GM12892 (cell line): Measurements from ENCODE around the gene PRKN.
"Not testable (repeated sequence)": the region's sequence is repeated elsewhere in the genome, so short reads cannot be mapped to it uniquely, and the experiment has no call there.

ENCODE experiments used
- DNase-seq: peaks from one replicate; pipeline ENCODE4 v3.0.0; 2011; ENCODE audit not compliant: insufficient read length
- FAIRE-seq: peaks from 2 replicates; lab custom pipeline; 2011; peaks lifted over from hg19 to GRCh38; lab: Jason Lieb, UNC
- POLR2A ChIP-seq: IDR thresholded peaks from 2 replicates; pipeline ENCODE4 v1.6.1; 2011; ENCODE audit warnings: low read depth, low read length, control low read depth
- POLR2AphosphoS5 ChIP-seq: IDR thresholded peaks from 2 replicates; pipeline ENCODE4 v1.6.1; 2011; ENCODE audit warnings: low read depth, low read length, control low read depth
- TAF1 ChIP-seq: IDR thresholded peaks from 2 replicates; pipeline ENCODE4 v1.6.1; 2011; ENCODE audit warnings: low read depth, mild to moderate bottlenecking, control low read depth, low read length, borderline replicate concordance

Gene PRKN

DNA sequence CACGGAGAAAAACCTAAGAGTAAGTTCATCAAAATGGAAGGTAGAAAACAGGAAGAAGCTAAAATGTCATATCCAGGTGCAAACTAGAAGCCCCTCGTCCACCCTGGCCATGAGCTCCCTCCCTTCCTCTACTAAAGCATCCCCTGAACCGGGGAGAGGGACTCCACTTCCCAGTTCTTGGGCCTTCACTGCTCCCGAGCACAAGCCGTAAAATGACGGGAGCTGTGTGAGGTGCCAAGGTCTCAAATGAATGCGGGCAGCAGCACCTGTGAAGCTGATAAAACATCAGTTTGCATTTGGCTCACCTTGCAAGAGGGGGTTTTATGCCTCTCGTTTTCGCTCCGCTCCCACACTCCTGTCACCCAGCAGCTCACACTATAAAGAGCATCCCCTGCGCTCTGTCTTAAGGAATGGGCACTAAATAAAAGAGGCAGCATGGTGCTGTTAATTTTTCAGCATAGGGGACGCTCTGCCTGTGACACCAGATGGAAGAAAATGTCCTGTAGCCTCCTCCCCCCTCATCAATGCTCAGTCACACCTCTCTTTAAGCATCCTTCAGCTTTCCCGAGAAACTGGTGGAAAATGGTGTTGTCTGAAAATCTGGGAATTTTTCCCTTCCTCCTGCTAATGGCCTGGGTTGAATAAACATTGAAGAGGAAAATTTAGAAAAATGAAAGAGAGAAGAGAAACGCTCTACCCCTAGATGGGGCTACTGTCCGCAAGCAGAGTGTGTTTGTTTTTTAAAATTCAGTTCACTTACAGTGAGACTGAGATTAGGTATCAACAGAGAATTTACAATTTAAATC lies 890.7 kb downstream of the PRKN start:
- TF ChIP-seq POLR2A (no peak), TAF1 (no peak), POLR2AphosphoS5 (no peak)
- FAIRE-seq (no peak), DNase-seq (no peak)

DNA sequence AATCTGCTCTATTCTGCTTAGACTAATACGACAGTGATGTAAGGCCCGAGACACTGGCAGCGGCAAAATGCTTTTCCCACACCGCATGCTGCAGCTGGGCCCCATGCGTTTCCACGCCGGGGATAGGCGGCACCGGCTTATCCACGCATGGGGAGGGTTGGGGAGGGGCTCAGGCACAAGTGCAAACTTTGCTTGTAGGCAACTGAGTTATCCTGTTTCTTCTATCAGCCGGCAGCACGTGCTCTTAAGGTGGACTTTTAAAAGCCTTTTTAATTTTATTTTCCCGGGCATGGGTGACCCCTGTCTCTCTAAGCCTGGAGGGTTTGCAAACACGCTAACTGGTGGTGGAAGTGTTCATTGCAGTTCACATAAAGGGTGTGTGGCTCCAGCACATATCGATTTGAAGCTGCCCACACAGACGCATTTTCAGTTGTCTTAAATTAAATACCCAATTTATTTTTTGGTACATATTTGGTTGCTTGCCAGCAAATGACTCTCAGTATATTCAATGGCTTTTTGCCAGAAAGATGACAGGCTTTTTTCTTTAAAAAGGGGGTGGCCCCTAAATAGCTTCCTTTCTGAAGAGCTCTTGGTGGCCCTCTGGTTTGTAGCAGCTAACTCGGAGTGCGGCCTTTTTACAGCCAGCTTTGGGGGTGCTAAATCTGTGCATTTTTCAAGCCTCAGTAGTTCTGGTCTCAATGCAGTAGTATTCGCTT lies 891.9 kb downstream of the PRKN start:
- FAIRE-seq, result no peak
- TF ChIP-seq TAF1 (no peak), POLR2A (no peak), POLR2AphosphoS5 (no peak)
- no peak for DNase-seq

DNA sequence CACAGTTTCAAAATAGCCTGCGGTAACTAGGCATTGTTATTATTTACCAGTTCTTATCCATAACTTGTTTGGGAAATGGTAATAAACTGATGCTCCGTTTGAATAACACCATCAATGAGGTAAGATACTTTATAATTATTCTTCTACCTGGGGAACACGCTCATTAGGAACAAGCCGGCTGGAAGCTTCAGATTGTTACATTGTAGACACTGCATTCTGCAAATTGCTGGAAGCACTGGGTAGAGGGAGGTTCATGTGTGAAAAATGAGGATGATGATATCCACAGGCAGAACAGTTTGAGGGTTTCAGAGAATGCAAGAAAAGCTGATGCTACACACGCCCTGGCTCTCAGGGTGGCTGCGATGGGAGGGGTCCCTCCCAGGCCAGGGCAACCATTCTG lies 893.1 kb downstream of the PRKN start:
- no peak for FAIRE-seq
- DNase-seq, result no peak

DNA sequence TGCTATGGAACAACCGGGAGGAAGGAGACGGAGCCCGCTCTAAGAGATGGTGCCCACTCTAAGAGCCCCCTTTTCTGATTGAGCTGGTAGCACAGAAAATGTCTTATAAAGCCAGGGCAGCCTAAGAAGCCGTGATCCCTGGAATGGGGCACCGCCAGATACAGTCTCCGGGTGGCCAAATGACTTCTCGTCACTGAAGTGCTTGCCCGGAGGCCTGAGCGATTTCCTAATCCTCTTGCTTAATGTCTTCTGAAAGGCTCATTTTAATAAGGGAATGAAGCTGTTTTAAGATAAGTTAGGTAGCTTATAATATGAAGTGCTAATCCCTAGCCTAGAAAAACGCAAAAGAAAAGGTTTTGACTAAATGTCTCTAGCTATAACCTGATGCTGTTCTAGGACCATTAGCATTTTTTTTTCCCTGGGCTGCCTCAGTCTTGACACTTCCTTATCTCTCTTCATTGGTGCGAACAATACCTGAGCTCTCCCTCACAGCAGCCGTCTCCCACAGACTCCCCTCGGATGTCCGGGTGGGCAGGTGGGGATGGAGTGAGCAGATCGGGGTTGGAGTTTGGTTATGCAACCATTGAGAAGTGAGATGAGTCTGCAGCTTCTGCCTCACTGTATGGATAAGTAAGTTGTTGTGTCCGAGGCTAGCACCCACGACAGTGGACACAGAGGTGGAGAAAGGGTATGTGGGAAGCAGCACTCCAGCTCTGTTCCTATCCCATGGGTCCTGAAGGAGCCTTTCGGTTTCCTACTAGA lies 894.3 kb downstream of the PRKN start:
- FAIRE-seq (no peak), DNase-seq (no peak)
- no peak for TF ChIP-seq TAF1
- TF ChIP-seq POLR2A, result no peak
- no peak for TF ChIP-seq POLR2AphosphoS5

More for the DNA sequence above, 893.1 kb downstream of the PRKN start:
- TF ChIP-seq POLR2A, result no peak
- TF ChIP-seq POLR2AphosphoS5, result no peak
- no peak for TF ChIP-seq TAF1

DNA sequence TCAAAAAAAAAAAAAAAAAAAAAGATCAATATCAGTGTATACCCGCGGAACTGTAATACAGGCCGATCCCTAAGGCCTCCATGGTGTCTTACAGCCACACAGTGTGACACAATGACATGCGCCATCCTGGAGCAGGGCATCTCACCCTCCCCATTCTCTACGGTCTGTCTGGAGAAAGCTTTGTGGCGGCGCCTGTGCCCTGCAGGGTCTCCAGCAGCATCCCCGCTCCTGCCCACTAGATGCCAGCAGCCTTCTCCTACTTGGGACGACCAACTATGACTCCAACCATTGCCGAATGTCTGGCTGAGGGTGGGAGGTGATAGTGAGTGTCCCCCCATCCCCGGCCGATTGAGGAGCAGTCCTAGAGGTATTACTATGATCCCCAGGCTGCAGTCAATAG lies 894.9 kb downstream of the PRKN start:
- TF ChIP-seq POLR2AphosphoS5 (no peak), POLR2A (no peak), TAF1 (no peak)
- FAIRE-seq, result no peak
- DNase-seq, result no peak

DNA sequence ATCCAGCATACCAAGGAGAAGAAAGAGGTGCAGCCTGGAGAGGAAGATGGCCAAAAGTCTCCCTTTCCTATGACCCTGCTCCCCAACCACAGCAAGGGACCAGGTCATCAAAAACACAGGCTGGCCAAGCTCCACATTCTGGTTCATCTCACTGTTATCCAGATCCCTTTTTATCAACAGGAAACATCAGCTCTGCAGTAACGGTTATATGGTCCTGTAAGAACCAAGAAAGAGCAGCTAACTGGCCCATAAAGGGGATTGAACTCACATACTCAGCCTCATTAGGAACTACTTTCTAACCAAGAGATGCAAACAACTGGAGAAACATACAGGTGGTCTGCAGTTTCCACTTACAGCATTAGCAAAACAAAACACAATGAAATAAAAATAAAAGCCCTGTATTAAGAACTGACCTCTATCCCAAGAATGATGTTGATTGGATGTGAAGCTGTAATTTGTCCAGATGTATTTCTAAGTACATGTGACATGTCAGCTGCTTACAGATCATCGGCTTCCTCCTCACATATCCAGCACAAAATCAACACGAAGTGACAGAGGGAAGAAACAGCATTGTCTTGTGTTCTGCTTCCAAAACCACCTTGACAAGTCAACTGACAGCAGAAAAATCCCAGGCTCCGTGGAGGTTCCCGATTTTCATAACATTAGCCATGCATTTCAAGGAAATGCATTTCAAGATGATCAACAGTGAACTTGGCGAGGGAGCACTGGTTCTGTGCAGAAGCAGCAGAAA lies 896.5 kb downstream of the PRKN start:
- no peak for FAIRE-seq
- DNase-seq, result no peak
- TF ChIP-seq TAF1 (no peak), POLR2A (no peak), POLR2AphosphoS5 (no peak)

DNA sequence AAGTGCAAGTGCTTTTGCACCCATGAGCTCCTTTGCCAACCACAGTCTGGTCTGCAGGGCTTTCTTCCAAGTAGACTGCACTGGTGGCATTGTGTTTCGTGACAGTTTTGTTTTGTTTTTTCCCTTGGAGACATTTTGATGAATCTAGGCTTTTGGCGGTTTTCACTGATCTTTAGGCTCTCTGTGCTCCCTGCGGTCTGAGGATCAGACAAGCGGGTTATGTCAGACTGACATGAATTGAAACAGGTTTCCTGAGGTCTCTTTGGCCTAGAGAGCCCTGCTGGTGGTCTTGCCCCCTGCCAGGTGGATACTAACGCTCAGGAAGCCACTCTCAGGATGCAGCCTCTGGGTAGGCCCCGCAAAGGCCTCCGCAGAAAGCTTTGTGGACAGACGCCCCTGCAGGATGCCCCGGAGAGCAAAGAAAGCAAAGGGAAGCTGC lies 898.3 kb downstream of the PRKN start:
- FAIRE-seq (no peak), DNase-seq (no peak)
- no peak for TF ChIP-seq POLR2A
- no peak for TF ChIP-seq TAF1
- no peak for TF ChIP-seq POLR2AphosphoS5

DNA sequence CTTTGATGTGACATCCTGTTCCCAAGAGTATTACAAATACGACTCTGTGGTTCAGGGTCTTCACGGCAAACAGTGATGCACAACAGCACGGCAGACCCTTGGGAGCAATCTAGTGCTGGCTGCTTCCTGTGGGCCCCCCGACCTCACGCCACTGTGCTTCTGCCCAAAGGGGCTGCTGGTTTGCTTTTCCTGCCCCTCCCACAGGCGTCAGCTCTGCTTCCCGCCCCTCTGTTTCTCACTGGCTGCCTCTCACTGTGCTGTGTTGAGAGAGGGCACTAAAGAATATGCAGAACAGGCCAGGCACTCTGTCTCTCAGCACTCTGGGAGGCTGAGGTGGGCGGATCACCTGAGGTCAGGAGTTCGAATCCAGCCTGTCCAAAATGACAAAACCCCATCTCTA lies 899.2 kb downstream of the PRKN start:
- no peak for TF ChIP-seq TAF1
- TF ChIP-seq POLR2AphosphoS5, result no peak
- no peak for TF ChIP-seq POLR2A
- DNase-seq, result no peak
- no peak for FAIRE-seq

DNA sequence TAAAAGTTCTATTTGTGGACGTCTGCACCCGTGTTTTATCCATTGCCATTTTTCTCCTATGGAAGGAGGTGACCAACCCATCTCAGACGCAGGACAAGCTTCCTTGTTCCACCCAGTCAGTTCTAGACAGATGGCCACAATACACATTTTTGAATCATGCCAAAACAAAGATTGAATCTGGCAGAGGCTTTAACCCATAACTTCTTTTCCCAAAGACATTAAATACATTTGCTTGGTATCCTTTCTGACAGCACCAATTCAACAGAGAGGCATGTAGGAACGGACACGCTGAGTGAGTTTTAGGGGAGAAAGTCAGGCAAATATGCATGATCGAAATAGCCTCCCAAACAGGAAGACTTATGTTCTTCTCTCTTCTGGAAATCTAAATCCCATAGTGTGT lies 901.1 kb downstream of the PRKN start:
- no peak for FAIRE-seq

DNA sequence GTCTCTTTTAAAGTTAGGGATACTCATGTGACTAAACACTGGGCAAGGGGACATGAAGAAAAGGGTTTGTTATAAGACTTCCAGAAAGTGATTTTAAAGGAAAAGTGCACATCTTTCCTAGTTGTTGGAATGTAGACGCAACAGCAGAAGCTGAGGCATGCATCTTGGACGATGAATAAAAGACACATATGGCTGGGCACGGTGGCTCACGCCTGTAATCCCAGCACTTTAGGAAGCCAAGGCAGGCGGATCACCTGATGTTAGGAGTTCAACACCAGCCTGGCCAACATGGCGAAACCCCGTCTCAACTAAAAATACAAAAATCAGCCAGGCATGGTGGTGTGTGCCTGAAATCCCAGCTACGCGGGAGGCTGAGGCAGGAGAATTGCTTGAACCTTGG lies 905.4 kb downstream of the PRKN start:
- DNase-seq, FAIRE-seq: not testable (repeated sequence)

More for the DNA sequence above, 901.1 kb downstream of the PRKN start:
- TF ChIP-seq POLR2AphosphoS5 (no peak), POLR2A (no peak), TAF1 (no peak)
- DNase-seq, result no peak

DNA sequence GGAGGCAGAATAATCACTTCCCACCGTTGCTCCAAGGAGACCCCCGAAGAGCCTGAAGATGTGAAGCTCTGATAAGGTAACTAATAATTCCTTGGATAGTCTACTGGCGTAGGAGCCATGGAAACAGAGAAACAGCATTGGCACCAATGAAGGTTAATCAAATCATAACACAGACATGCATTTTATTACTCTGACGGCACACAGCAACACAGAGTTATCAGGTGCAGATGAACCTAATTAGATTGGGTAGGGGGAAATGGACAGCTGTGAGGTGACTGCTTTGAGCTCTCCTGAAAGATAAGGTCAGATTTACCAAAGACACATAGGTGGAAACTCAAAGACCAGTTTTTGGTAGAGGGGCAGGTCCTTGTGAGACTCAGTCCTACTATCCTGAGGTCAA lies 909.7 kb downstream of the PRKN start:
- FAIRE-seq (no peak), DNase-seq (no peak)
- TF ChIP-seq POLR2AphosphoS5 (no peak), POLR2A (no peak), TAF1 (no peak)
